Hair follicular keratinocyte (primary cell): ENCODE results near the gene SNRPA1. TPM values are rescaled to one million over a fixed set of nuclear protein-coding genes. Genes with fewer than 3 reads are reported as not detected.

Source experiments
- total RNA-seq: library from RNA; depleted of rRNA; stranded (reverse); fragments of >200 nt; gene quantifications from 2 replicates; pipeline ENCODE4 v1.2.3, GENCODE V29; 2015

Gene SNRPA1
- 41.7 and 101 TPM in 2 replicates for total RNA-seq

DNA sequence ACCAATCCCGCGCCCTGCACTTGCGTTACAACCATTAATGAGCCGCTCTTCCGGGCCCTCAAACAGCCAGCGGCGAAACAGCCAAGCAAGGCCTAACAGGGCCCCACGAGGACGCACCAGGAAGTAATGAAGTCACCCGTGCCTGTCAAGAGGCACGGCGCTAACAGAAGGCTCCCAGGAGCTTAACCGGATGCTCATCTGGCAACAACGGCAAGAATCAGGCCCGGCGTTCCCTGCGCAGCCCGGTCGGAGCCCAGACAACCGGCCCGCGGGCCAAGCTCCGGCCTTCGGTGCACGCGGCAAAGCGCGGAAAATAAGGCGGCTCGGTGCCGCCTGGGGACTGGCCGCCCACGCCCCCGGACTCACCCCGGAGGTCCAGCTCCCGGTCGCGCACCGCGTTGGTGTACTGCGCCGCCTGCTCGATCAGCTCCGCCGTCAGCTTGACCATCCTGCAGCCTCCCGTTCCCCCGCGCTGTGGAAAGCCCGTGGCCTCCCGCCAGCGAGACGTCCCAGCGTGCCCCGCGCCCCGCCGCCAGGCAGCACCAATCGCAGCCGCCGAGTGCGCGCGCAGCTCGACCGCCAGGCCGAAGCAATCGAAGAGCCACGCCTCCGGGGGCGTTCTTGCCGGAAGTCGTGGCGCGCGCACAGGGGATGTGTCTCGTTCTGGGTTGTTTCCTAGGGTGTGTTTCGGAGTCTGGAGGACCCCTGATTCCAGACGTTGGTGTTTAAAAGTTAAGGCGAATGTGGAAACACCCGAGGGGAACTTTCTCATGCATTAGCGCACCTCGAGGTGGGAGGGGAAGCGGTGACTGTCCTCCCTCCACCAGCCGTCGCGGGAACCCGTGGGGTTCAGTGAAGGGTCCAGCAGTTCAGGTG lies at the start of gene SNRPA1:
Gene SNRPA1, minus strand, starts transcription at position 518 of the 876 bp plus-strand sequence. Its CDS starts 70 bp downstream, at position 448.

GRCh38 chr15:101277038-101277822 lies 17.8 kb downstream of the SNRPA1 start, which contains the start of gene SELENOS:
SELENOS (minus strand) TSS chr15:101277485; CDS start chr15:101277417, 68 bp downstream.

DNA sequence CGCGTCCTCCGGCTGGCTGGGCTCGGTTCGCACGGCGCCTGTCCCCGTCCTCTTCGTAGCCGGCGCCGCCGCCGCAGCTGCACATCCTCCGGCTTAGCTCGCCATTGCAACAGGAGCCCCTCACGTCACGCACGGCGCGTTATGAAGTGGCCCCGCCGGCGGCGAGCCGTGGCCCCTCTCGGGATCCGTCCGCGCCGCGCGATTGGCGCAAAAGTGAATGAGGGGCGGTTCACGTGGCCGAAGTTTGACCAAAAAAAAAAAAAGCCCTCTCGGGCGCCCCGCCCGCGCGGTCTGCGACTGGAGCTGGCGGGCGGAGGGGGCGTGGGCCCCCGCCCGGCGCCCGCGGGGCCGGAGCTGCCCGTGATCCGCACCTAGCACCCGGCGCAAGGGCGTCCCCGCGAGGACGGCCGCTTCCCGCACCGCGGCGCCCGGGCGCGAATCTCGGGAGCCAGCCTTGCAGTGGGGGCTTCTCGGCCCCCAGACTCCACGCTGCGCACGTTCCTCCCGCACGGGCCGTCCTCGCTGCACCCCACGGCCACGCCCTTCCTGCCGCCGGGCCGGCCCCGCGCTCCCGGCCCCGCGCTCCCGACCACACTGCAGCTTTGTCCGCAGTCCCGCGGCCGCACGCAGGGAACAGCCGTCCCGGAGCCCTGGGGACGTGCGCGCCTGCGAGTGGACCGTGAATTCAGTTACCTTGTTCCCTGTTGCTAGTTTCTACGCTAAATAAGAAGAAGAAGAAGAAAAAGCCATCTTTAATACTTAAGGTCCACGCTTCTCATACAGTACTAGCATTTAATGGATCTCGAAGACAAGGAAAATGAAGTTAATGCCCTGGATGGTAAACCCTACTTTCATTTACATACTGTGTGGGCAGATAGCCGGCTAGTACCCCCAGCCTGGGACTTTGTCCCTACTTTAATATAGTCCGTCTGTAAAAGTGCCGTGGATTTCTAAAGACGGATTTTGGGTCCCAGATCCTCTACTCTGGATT lies 42.9 kb downstream of the SNRPA1 start, which contains the start of gene CHSY1:
Gene CHSY1, minus strand, starts transcription at position 219 of the 991 bp plus-strand sequence. CDS start 592 bp downstream, outside the sequence.

Other genes starting within 250 kb of the SNRPA1 start
- gene CHSY1, start 43.2 kb downstream of the SNRPA1 start, total RNA-seq = 18.4 and 24.4 TPM in 2 replicates
- 89.0 and 91.2 TPM in 2 replicates for gene SELENOS, start 17.8 kb downstream of the SNRPA1 start, total RNA-seq
- gene PCSK6, start 194.5 kb upstream of the SNRPA1 start, total RNA-seq = 2.1 and 6.1 TPM in 2 replicates